Activated T-cell treated with anti-CD3 and anti-CD28 coated beads, Interleukin-2, amount 50 U/mL, for 4 hours (primary cell): Measurements from ENCODE around the gene RALBP1. TPM values are rescaled to one million over a fixed set of nuclear protein-coding genes. Genes with fewer than 3 reads are reported as not detected.
"Not testable (repeated sequence)": the region's sequence is repeated elsewhere in the genome, so short reads cannot be mapped to it uniquely, and the experiment has no call there.

Experiments used
- ATAC-seq, 2 donors: fragments of 200-7000 bp; cut with Tn5 transposase; one replicate each; pipeline ENCODE4 v1.10.0; 2021
- DNase-seq: peaks from one replicate; pipeline ENCODE4 v3.0.0-alpha.2; 2020
- H3K27me3 Mint-ChIP-seq: one replicate; pipeline ENCODE4 v1.8.0; 2021; ENCODE audit warnings: low read depth, mixed read lengths
- H3K36me3 Mint-ChIP-seq: one replicate; pipeline ENCODE4 v1.8.0; 2022; ENCODE audit warnings: mixed read lengths; ENCODE audit not compliant: insufficient read depth
- H3K4me1 Mint-ChIP-seq: one replicate; pipeline ENCODE4 v1.8.0; 2021; ENCODE audit warnings: low read depth, mixed read lengths
- H3K4me3 Mint-ChIP-seq: one replicate; pipeline ENCODE4 v1.8.0; 2021; ENCODE audit warnings: mild to moderate bottlenecking, moderate library complexity, mixed read lengths
- H3K9me3 Mint-ChIP-seq: one replicate; pipeline ENCODE4 v1.8.0; 2021; ENCODE audit warnings: mixed read lengths
- total RNA-seq, 3 donors: library from RNA; stranded (reverse); gene quantifications; one replicate each; pipeline ENCODE4 v1.2.1, GENCODE V29; 2021

RALBP1 gene
- total RNA-seq, result 10 to 100 TPM; 31.1 to 32.6 (median 31.7) TPM

DNA sequence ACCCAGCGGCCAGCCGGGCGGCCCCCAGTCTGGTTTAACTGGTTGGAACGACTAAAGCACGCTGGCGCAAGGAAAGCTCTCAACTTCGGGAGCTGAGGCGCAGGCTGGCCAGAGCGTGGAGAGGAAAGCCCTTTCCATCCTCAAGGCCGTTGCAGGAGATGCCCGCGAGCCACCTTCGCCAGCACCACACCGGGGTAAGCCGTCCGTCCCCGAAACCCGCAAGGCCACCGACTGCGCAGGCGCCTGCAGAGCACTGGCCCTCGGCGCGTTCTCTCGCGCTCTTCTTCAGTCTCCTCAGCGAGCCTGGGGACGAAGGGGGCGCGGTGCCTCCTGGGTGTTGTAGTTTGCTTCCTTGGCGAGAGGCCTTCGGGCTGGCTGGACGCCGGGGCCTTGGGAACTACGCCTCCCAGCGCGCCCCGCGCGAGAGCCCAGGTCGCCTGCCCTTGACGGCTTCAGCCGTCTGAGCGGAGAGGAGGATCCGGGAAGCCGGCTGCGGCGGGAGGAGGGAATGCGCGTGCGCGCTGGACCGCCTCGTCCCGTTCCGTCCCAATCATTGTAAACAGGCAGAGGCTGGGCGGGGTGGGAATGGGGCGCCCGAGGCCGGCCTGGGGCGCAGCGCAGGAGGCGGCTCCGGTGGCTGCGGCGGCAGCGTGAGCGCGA lies at the start of gene RALBP1:
Gene RALBP1 (plus strand): TSS at position 531 of the 660 bp plus-strand sequence. CDS start 37,533 bp downstream, outside the sequence.
- peaks cover under 1% of the 10 kb centered on the region for H3K9me3 Mint-ChIP-seq
- H3K27me3 Mint-ChIP-seq, result peaks cover 8% of the 10 kb centered on the region
- peaks cover 20% of the 10 kb centered on the region for H3K4me1 Mint-ChIP-seq
- DNase-seq (peak; percentile 96), ATAC-seq (peak; percentile 96 to 97)
- peak within 1 kb of the TSS; percentile 95 for H3K4me3 Mint-ChIP-seq
- H3K36me3 Mint-ChIP-seq, result peaks cover 10% of the 10 kb centered on the region

DNA sequence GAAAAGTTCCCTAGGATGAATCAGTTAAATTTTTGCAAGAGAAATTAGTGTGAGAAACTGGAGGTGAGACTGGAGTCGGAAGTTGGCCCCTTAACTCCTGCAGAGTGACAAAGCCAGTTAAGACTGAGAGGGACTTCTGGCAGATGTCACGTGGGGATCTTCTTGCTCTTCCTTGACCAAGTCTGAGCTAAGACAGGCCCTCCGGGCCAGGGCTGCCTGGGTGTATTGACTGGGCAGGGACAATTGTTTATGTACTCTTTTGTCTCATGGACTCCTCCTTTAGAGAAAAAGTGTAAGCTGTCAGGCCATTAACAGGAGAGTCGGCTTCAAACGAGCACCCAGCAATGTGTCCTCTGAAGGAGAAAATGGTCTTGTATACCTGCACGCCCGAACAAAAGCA lies 48.6 kb upstream of the RALBP1 start:
- H3K9me3 Mint-ChIP-seq, result no peaks in the 10 kb centered on the region
- H3K27me3 Mint-ChIP-seq, result peaks cover 1% of the 10 kb centered on the region
- no peak overlapping the region for H3K4me3 Mint-ChIP-seq
- no peaks in the 10 kb centered on the region for H3K36me3 Mint-ChIP-seq
- DNase-seq, result no peak
- no peak for ATAC-seq
- H3K4me1 Mint-ChIP-seq, result no peaks in the 10 kb centered on the region

DNA sequence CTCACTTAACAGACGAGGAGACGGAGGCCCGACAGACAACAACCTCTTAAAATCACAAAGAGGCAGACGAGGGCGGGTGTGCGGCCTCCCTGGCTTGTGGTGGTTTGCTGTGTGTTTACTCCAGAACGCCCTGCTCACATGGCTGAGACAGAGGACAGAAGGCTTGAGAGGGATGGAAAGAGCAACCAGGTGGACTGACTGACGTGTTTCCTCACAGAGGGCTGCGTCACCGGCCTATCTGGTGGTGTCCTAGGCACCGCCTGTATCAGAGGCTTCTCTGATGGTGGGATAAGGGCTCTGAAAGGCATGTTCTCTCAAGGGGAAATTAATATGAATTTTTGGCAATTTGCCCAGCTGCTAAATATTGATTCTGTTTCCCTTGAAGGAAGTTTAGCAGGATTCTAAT lies 47.0 kb upstream of the RALBP1 start:
- H3K27me3 Mint-ChIP-seq, result peaks cover 1% of the 10 kb centered on the region
- no peak for DNase-seq
- H3K9me3 Mint-ChIP-seq, result no peaks in the 10 kb centered on the region
- H3K4me3 Mint-ChIP-seq, result no peak overlapping the region
- no peak for ATAC-seq
- H3K4me1 Mint-ChIP-seq, result peaks cover under 1% of the 10 kb centered on the region
- no peaks in the 10 kb centered on the region for H3K36me3 Mint-ChIP-seq

DNA sequence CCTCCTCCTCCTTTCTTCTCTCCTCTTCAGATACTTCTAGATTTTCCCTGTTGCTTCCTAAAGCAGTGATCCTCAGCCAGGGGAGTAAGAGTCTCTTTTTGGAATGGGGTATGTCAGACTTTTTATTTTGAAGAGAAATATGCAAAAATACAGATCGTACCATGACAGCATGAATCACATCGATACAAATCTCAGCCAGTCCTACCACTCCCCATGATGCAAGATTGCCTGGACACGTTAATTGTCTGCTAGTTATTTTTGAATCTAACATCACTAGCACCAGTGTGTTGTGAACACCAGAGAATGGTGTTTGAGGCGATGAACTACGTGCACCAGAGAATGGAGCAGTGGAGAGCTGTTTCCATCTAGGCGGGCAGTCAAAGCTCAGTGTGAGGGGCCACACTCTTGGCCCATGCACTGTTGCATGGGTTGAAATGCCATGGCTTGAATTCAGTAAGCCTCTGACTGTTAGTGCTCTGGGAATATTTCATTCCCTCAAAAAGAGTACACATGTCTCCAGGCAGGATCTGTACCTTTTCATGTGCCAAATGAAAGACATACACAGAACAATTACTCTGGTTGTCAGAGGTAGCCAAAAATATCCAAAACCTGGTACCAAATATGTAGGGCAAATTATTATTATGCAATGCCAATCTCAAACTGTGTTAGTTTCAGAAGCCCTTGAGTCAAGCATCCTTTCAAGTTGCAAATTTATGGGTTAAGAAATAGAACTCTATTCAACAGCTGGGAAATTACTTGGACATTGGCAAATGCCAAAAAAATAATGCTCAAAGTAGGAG lies 46.3 kb upstream of the RALBP1 start:
- Mint-ChIP-seq H3K27me3 (peaks cover 1% of the 10 kb centered on the region), H3K9me3 (no peaks in the 10 kb centered on the region), H3K36me3 (no peaks in the 10 kb centered on the region), H3K4me1 (peaks cover 6% of the 10 kb centered on the region), H3K4me3 (no peak overlapping the region)
- DNase-seq (no peak), ATAC-seq (no peak)

DNA sequence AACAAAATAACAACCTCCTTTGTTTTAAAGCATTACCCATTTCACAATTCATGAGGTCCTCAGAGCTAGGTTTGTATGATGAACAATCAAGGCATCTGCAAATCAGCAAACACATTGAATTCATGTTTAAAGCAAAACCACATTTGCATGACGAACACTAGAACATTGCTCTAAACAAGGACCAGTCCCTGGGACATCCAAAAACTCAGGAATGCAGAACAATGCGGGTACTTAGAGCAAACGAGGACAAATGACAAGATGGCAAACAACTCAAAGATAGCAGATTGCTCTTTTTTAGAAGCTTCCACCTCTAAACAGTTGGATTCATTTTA lies 45.7 kb upstream of the RALBP1 start:
- H3K27me3 Mint-ChIP-seq, result peaks cover 1% of the 10 kb centered on the region
- ATAC-seq (no peak), DNase-seq (no peak)
- no peak overlapping the region for H3K4me3 Mint-ChIP-seq
- peaks cover 6% of the 10 kb centered on the region for H3K4me1 Mint-ChIP-seq
- no peaks in the 10 kb centered on the region for H3K36me3 Mint-ChIP-seq
- no peaks in the 10 kb centered on the region for H3K9me3 Mint-ChIP-seq

DNA sequence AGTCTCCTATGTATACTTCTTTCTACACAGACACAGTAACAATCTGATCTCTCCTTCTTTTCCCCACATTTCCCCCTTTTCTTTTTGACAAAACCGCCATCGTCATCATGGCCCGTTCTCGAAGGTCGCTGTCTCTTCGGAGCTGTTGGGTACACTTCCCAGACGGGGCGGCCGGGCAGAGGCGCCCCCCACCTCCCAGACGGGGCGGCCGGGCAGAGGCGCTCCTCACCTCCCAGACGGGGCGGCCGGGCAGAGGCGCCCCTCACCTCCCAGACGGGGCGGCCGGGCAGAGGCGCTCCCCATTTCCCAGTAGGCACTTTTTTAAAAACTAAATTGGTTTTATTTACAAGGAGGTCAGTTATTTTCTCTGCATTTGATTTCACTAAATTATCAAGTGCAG lies 45.0 kb upstream of the RALBP1 start:
- H3K9me3 Mint-ChIP-seq, H3K4me1 Mint-ChIP-seq, H3K27me3 Mint-ChIP-seq, H3K4me3 Mint-ChIP-seq, DNase-seq, H3K36me3 Mint-ChIP-seq, ATAC-seq: not testable (repeated sequence)

DNA sequence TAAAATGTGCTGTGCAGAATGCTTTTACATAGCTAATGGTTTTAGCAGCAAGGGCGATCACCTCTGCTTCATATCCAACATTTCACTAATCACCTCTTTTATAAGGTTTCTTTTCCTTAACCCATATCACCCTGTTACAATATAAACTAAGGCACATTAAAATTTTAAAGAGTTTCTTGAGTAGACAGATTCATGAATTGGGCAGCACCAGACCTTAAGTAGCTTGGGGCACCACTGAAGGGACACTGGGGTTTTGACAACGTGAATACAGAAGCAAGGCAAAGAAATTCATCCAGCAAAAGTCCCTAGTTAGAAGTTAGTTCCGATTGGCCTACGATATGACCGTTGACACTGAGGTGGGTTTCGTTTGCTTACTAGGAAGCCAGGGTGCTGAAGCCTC lies 44.0 kb upstream of the RALBP1 start:
- Mint-ChIP-seq H3K36me3 (no peaks in the 10 kb centered on the region), H3K4me1 (peaks cover 6% of the 10 kb centered on the region), H3K27me3 (peaks cover 1% of the 10 kb centered on the region), H3K9me3 (no peaks in the 10 kb centered on the region), H3K4me3 (no peak overlapping the region)
- ATAC-seq (no peak), DNase-seq (no peak)

DNA sequence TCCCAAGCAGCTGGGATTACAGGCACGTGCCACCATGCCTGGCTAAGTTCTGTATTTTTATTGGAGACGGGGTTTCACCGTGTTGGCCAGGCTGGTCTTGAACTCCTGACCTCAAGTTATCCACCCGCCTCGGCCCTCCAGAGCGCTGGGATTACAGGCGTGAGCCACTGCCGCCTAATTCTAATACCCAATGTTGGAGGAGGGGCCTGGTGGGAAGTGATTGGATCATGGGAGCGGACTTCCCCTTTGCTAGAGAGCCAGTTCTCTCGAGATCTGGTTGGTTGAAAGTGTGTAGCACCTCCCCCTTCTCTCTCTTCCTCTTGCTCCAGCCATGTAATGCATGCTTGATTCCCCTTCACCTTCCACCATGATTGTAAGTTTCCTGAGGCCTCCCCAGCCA lies 42.2 kb upstream of the RALBP1 start:
- not testable (repeated sequence) for DNase-seq, H3K4me1 Mint-ChIP-seq, H3K9me3 Mint-ChIP-seq, H3K27me3 Mint-ChIP-seq, ATAC-seq, H3K4me3 Mint-ChIP-seq, H3K36me3 Mint-ChIP-seq

DNA sequence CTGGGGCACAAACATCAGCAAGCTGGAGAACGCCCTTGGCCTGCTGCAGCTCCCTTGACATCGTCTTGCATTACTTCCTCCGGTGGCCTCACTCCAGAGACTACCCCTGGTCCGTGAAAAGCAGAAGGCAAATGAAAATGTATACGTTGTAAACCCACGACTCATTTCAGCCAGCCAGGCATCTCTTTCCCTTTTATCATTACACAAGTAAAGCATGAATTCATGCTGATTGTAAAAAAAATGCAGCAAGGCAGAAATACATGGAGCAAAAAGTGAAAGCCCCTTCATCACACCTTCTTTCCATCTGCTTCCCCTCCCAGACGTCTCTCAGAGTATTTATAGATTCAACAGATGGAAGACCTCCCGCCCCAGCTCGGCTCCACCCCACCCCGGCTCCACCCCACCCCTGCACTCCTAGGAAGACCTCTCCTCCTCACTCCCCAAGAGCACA lies 41.6 kb upstream of the RALBP1 start:
- H3K4me3 Mint-ChIP-seq, result no peak overlapping the region
- no peaks in the 10 kb centered on the region for H3K9me3 Mint-ChIP-seq
- no peak for ATAC-seq

DNA sequence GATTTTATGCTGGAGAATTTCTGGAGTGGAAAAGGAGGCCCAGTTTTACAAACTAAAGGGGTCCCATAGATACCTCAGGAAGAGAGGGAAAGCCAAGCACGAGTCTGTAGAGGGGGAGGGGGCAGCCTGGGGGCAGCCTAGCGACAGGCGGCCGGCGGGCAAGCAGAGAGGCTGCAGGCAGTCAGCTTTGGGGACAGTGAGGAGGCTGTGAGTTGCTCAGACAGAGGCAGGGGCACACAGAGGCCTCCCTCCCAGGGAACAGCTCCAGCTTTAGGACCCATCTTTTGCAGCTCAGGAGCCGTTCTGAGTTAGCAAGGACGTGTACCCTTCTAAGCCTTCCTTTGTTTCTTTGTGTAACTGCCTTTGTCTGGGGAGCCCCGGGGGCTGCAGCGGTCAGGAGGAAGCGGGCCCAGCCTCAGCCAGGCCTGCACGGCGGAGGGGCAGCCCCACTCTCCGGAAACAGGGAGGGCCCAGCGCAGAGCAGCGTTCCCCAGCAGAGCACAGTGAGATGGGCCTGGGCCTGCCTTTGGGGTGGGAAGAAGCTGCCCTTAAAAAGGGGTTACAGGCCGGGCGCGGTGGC lies 41.1 kb upstream of the RALBP1 start:
- Mint-ChIP-seq H3K4me3 (no peak overlapping the region), H3K4me1 (peaks cover 6% of the 10 kb centered on the region), H3K27me3 (peaks cover 1% of the 10 kb centered on the region), H3K36me3 (no peaks in the 10 kb centered on the region), H3K9me3 (no peaks in the 10 kb centered on the region)
- DNase-seq, result no peak
- peak in 1 of 2 donors; percentile 30 for ATAC-seq

More for the DNA sequence above, 41.6 kb upstream of the RALBP1 start:
- Mint-ChIP-seq H3K36me3 (no peaks in the 10 kb centered on the region), H3K4me1 (peaks cover 6% of the 10 kb centered on the region), H3K27me3 (peaks cover 1% of the 10 kb centered on the region)
- no peak for DNase-seq

DNA sequence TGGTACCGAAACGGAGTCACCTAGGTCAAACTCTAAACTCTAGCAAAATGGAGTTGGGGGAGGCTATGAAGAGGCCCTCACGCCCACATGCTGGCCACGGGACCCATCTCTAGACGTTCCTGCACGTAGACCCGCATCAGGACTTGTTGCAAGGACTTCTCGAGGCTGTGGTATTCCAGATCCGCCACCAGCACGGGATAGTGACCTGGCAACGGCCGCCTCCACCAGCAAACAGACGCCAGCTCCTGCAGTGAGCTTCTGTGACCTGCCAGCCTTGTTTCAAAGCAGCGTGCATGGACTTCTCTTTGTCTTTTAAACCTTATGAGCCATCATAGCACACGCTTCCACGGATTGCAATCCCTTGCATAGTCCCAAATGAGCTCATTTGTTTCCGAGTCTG lies 40.3 kb upstream of the RALBP1 start:
- Mint-ChIP-seq H3K4me1 (peaks cover 6% of the 10 kb centered on the region), H3K36me3 (no peaks in the 10 kb centered on the region), H3K27me3 (peaks cover 1% of the 10 kb centered on the region), H3K4me3 (no peak overlapping the region), H3K9me3 (no peaks in the 10 kb centered on the region)
- ATAC-seq (no peak), DNase-seq (no peak)

DNA sequence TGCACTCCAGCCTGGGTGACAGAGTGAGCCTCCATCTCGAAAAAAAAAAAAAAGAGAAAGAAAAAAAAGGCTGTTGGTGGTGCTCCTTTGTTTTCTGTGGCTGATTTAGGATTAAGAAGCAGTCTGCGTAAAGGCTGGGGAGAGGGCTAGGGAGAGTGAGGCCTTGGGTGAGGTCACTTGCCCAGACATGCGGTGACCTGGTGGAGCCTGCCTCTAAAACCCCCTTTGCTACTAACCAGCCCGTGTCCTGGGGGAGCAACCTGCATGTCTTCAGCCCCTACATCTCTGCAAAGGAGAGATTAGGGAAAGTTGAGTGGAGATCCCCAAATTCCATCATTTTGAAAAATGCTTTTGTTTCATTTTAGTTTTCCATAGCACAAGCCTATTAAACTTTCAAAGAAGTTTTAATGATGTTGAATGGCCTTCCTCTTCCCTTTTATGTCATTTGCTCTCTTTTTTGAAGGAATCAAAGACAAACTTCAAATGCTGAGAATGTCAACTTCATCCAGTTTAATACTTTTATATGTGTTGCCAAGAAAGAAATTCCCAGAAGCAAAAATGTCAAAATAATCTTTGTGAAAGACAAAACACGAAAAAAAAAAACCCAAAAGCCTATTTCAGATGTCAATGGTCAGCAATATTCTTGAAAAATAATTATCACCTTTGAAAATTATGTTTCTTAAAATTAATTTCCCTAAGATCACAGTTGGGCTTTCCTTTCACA lies 38.9 kb upstream of the RALBP1 start:
- H3K9me3 Mint-ChIP-seq, result no peaks in the 10 kb centered on the region
- peaks cover 3% of the 10 kb centered on the region for H3K27me3 Mint-ChIP-seq
- DNase-seq (no peak), ATAC-seq (no peak)
- H3K4me1 Mint-ChIP-seq, result peaks cover 6% of the 10 kb centered on the region
- no peak overlapping the region for H3K4me3 Mint-ChIP-seq
- no peaks in the 10 kb centered on the region for H3K36me3 Mint-ChIP-seq

DNA sequence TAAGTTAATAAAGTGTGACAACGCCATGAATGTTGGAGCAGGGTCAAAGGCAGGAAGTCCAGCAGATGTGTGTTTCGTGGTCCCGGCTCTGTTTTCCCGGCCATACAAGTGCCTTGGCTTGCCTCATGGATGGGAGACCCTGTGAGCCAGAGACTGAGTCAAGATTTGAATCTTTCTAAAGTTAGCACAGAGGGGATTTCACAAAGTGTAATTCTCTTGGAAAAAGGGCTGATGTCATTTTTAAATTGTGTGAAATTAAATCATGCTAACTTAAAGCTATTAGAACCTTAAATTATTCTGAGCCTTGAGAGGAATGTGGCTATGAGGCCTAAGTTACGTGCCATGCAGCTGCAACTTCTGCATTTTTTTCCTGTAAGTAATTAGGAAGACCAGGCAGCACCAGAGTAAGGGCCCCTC lies 38.3 kb upstream of the RALBP1 start:
- H3K9me3 Mint-ChIP-seq, result no peaks in the 10 kb centered on the region
- no peak overlapping the region for H3K4me3 Mint-ChIP-seq
- no peak for DNase-seq
- ATAC-seq, result no peak
- peaks cover 3% of the 10 kb centered on the region for H3K27me3 Mint-ChIP-seq
- peaks cover 6% of the 10 kb centered on the region for H3K4me1 Mint-ChIP-seq
- no peaks in the 10 kb centered on the region for H3K36me3 Mint-ChIP-seq

DNA sequence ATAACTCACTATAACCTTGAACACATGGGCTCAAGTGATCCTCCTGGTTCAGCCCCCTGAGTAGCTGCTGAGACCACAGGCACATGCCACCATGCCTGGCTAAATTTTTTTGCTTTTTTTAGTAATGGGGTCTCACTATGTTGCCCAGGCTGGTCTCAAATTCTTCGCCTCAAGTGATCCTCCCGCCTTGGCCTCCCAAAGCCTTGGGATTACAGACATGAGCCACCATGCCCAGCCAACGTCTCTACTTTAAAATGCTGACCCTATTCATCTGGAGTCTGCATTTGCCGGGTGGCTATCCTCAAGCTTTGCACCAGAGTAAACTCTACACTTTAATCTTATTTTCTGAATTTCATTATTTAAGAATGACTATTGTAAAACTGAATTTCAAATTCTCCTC lies 37.6 kb upstream of the RALBP1 start:
- H3K27me3 Mint-ChIP-seq, result peaks cover 3% of the 10 kb centered on the region
- H3K36me3 Mint-ChIP-seq, result no peaks in the 10 kb centered on the region
- H3K9me3 Mint-ChIP-seq, result no peaks in the 10 kb centered on the region
- no peak overlapping the region for H3K4me3 Mint-ChIP-seq
- DNase-seq (no peak), ATAC-seq (no peak)
- peaks cover 6% of the 10 kb centered on the region for H3K4me1 Mint-ChIP-seq
